NCI-H1105 treated with DMSO at 0.1 percent for 48 hours (cell line): ENCODE measurements around the gene JAKMIP1.
A peak's percentile ranks its signal among the peaks of the same experiment; 100 is the strongest.
"Not testable (repeated sequence)": the region's sequence is repeated elsewhere in the genome, so short reads cannot be mapped to it uniquely, and the experiment has no call there.

Experiments used
- DNase-seq: peaks from one replicate; lab custom pipeline; 2025; lab: John Stamatoyannopoulos, UW

JAKMIP1 gene

DNA sequence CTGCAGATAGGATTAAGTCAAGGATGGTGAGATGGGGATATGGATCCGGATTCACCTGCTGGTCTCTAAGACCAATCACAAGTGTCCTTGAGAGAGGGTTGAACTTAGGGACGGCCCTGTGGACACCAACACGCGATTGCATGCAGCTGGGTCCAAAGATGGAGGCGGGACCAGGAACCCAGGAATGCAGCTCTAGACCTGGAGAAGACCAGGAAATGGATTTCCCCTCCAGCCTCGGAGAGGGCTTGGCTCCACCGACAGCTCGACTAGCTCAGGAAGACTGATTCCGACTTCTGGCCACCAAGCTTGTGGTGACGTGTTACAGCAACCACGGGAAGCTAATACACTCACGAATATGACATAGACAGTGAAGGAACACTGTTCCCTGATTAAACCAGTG, 186.8 kb downstream of the JAKMIP1 start:
- no peak for DNase-seq

DNA sequence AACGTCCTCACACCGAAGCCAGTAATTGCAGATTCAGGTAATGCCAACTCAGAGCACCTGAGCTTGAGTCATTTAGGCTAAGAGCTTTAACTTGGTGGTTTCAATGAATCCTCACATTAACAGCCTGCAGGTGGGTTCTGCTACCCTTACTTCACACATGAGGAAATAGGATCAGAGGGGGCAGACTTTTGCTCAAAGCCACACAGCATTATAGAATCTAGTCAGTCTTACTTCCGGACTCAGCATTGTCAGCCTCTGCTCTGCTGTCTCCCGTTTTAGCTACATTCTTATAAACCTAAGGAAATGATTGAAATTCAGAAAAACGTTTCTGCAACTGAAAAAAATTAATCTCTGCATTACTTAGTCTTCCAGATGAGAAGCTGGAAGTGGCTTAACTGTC, 188.1 kb downstream of the JAKMIP1 start:
- DNase-seq = no peak

DNA sequence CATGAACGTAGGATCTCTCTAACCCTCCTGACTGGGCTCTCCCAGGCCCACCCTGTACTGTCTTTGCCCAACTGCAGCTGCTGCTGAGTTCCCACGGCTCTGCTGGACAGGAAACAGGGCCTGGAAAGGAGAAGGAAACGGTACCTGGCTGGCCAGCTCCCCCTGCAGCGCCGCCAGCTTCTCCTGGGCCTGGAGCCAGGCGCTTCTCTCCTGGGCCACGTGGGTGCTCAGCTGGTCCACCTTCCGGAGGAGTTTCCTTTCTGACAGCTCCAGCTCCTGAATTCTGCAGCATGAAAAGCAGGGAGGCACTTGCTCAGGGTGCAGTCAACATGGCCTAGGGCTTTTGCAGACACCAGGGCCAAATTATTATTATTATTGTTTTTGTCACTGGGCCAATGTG, 188.7 kb downstream of the JAKMIP1 start:
- DNase-seq = no peak

DNA sequence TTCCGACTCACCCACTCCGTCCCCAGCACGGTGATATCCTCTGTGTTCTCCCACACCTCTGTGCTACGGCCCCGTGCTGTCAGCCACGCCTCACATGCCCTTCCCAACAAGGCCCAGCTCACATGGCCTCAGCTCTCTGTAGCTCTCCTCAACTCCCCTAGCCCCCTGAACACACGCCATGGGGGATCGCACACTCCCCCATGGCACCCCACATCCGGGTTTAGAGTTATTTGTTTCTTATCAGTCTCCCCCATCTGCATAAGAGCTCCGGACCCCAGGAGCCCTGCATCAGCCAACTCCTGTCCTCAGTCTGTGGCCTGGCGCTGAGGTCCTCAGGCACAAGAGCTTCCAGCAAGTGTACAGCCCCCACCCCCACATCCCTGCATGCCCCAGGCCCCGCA, 189.1 kb downstream of the JAKMIP1 start:
- no peak for DNase-seq

DNA sequence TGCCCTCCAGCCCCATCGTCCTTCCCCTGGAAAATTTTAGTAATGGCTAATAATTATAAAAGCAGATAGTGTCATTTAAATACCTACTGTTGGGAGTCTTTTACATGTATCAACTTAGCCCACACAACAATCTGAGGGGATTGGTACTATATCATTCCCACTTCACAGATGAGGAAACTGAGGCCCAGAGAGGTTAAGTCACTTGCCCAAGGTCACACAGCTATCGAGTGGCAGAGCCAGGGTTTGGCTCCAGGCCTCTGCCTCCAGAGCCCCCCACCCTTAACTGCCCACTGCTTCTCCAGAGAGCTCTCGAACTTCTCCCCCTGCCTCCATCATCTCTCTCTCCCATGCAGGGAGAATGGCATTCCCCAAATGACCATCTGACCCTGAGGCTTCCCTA, 189.6 kb downstream of the JAKMIP1 start:
- DNase-seq = no peak

DNA sequence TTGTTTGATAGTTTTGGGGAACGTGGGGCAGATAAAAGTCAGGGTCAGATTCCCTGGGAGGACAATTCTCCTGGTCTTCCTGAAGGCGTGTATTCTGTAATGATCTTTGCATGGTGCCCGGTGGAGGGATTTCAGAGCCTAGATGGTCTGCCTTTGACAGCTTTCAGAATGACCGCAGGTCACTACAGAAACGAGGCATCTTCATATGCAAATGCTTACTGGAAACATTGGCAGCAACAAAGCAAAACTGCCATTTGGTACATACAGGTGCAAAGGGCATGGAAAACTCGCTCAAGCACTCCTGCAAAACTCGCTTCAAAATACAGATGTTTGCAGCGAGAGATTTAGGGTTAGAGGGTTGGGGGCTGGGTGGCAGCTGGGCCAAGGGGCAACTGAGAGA, 190.9 kb downstream of the JAKMIP1 start:
- DNase-seq = no peak

DNA sequence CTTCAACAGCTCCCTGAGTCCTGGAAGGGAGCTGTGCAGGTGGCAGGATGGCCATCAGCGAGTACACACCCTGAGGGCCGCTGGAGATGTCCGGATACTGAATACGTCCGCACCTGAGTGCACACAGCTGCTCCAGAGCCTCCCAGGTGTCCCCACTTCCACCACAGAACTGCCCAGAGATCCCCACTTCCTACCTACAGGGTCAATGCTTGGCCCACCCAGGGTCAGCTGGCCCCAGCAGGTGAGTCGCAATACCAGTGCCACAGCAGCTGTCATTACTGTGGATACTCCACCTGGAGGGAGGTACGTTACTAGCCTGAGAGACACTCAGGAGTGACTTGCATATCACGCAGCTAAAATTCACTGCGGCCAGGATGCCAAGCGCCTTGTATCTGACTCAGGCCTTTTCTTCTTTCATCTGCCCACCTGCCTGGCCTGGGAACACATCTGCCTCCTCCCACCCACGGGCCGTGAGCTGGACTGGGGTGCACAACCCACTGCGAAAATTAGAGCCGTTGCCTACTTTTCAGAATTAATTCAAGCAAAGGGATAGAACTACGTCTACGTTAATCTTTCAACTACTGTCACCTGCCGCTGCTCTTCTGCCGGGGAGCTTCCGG, 191.5 kb downstream of the JAKMIP1 start:
- DNase-seq = no peak

DNA sequence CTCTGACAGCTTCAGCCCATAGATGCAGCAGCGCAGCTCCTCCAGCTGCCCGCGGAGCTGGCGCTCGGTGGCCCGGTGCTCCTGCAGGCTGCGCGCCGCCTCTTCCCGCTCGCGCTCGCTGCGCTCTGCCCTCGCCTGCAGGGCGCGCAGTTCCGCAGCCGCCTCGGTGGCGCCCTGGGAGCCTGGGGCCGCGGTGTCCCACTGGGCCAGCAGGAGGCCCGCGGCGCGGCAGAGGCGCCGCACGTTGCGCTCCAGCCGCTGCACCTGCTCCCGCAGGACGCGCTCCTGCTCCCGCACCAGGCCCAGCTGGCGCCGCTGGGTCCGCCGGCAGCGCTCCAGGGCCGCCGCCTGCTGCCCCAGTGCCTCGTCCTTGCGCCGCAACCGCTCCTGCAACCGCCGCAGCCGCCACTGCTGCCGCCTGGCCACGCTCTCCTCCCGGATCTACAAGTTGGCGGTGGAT, 192.2 kb downstream of the JAKMIP1 start:
- DNase-seq = no peak

DNA sequence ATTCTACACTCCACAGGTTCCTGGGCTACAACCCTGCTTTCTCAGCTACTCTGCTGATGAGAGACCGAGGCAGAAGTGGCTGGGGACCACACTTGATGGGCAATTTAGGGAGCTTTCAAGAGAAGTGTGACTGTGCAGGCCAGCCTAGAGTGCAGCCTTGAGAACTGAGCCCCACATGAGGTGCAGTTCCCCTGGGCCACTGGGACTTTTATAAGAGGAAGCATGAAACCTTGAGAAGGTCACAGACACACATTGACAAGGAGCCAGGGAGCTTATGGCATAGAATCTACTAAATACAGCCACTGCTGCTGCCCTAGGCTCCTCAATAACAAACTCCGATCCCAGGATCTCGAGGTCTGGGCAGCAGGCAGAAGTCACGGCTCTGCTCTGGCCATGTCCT, 195.2 kb downstream of the JAKMIP1 start:
- DNase-seq = no peak

DNA sequence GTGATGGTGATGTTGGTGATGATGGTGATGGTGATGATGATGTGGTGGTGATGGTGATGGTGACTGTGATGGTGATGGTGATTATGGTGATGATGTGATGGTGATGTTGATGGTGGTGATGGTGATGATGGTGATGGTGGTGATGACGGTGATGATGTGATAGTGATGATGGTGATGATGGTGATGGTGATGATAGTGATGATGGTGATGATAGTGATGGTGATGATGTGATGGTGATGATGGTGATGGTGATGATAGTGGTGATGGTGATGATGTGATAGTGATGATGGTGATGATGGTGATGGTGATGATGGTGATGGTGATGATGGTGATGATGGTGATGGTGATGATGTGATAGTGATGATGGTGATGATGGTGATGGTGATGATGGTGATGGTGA, 196.9 kb downstream of the JAKMIP1 start:
- DNase-seq = not testable (repeated sequence)

DNA sequence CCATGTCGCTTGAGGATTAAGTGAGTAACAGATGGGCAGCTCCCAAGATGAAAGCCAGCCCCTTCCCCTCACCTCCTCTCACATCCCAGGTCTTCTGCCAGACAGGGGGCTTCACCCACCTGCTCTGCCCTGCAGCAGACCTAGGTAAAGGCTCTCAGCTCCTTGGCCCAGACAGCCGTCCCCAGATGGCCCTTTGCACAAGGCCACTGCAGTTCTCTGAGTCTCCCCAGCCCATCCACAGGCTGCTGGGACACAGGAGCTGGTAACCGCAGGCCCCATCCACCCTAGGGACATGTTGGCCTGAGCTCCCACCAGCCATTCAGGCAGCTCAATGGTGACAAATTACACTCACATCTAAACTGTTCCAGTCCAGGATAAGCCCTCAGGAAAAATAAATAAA, 197.4 kb downstream of the JAKMIP1 start:
- DNase-seq = no peak

DNA sequence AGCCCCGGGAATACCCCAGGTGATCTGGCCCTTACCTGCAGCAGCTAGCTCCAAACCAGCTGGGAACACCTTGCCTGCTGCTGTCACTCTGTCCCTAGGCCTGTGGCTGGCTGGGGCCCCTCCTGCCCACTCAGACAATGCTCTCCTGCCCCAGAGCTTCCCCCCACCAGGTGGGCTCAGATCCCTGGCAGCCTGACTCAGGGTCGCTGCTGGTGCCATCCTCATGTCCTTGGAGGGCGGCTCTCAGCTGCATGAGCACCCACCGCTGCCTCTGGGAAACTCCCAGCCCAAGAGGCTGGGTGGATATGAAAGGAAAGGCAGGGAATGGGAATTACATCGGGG, 197.9 kb downstream of the JAKMIP1 start:
- no peak for DNase-seq

DNA sequence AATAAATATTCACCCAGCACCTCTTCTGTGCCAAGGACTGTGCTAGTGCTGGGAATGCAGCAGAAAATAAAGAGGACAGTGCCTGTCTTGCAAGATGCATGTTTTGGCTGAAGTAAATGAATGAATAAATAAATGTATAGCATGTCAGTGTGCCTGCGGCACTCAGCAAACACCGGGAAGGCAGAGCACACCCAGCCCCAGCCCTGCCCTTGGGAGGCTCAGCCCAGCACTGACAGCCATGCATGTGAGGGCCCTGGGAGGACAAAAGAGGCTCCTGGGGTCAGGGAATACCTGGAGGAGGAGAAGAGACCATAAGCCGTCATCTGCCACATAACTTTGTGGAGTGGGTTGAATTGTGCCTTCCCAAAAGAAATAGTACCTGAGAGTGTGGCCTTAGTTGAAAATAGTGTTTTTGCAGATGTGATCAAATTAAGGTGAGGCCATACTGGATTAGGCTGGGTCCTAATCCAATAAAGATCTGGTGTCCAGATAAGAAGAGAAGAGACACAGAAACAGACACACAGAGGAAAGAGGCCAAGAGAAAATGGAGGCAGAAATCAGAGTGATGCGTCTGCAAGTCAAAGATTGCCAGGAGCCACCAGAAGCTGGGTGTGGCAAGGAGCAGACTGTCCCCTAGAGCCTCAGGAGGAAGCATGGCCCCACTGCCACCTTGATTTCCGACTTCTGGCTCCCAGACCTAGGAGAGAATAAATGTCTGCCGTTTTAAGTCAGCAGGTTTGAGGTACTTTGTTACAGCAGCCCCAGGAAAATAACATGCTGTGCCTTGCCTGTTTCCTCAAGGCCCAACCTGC, 198.5 kb downstream of the JAKMIP1 start:
- DNase-seq = no peak

DNA sequence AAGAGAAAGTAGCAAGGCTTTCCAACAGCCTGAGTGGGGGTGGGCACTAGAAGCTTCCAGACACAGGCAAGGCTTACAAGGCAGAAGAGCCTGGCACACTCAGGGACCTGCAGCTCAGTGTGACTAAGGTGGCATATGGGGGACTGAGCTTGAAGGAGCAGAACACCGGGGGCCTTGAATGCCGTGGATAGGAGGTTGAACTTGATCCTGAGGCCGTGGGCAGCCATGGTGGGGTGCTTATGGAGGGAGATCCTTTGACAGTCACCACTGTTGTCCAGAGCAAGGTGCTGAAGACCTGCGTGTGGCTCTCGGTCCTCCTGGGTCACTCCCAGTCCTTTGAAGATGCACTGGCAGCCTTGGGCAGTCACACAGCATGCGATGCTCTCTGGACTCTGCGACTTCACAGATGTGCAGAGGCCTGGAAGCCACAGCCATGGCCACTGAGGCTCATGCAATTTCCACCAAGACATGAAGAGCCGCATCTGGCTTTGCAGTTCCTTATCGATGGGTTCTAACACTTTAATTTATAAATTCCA, 200.5 kb downstream of the JAKMIP1 start:
- DNase-seq = no peak

DNA sequence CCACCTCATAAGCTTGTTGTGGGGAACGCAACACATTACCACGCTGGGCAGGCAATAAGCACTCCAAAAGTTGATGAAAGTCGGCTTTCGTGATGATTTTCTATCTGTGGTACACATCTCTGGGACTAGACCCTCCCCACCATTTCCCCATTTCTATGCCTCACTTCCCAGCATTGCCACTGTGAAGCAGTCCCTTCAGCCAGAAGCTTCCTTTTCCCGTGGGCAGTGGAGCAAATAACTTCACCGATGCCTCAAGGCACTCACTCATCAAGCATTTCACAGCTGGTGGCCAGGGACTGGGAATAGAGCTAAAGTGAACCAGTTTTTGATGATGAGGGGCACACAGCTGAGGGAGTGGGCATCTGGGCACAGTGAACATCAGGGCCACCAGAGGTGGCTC, 201.0 kb downstream of the JAKMIP1 start:
- DNase-seq = no peak

DNA sequence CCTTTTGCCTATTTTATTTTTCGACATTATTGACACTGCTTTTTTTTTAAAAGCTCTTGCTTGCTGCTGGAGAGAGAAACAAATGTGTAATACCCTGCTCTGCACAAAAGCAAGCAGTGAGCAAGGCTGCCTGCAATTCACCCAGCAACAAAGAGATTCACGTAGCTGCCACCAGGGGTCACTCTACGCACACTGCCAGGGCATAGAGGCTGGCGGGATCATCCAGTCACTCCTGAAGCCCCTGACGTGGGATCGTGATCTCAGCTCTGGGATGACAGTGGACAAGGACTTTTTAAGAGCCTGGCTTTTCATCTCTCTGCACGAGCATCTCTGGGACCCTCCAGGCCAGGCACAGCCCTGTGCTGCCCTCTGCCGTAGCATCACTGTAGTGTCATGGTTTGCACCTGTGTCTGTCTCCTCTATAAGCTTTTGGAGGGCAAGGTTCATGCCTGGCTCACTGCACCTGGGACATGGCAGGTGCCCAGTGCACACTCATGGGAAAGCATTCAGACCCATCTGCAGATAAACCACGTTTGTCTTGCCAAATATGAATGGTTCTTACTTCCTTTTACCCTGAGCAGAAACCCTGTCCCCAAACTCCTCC, 201.9 kb downstream of the JAKMIP1 start:
- peak; percentile 58 for DNase-seq

DNA sequence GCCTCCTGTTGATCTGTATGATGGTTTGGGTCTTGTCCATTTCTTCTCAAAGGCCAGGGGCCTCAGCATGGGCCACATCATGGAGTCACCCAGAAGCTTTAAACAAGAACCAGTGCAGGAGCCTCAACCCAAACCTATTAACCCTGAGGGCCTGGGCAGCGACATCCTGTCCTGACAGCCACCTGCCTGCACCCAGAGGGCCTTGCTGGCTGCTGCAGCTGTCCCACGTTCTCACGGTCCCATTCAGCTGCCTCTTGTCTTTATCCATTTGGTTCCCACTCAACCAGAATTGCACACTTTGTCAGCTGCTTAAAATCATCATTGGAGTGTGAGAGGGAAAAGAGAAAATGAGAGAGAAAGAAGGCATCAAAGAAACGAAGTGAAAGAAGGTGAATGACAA, 203.7 kb downstream of the JAKMIP1 start:
- DNase-seq = no peak

DNA sequence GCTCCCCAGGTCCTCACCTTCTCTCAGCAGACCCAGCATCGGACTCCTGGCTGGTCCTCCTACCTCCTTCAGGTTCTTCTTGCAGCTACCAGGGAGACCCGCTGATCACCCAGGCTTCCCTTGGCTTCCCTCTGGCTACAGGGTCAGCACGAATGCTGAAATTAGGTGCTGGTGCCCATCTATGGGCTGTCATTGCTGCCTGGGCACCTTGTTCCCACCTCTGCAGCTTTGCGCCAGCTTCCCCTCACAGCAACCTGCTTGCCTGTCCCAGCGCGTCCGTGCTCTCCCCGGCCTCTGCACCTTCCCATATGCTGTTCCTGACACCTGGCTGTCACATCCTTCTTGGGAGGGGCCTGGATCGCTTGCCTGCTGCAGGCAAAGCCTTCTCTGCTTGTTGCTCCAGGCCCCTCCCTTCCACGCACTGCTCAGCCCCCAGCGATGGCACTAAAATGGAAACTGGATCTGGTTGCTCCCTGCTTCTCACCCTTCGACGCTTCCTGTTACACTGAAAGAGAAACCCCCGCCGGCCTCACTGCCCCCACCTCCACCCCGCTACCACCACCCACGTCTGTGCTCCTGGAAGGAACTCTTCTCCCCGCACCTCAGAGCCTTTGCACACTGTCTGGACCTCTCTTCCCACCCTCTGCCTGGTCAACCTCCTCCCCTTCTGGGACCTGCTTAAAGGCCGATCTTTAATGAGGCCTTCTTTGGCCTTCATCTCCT, 204.3 kb downstream of the JAKMIP1 start:
- no peak for DNase-seq

DNA sequence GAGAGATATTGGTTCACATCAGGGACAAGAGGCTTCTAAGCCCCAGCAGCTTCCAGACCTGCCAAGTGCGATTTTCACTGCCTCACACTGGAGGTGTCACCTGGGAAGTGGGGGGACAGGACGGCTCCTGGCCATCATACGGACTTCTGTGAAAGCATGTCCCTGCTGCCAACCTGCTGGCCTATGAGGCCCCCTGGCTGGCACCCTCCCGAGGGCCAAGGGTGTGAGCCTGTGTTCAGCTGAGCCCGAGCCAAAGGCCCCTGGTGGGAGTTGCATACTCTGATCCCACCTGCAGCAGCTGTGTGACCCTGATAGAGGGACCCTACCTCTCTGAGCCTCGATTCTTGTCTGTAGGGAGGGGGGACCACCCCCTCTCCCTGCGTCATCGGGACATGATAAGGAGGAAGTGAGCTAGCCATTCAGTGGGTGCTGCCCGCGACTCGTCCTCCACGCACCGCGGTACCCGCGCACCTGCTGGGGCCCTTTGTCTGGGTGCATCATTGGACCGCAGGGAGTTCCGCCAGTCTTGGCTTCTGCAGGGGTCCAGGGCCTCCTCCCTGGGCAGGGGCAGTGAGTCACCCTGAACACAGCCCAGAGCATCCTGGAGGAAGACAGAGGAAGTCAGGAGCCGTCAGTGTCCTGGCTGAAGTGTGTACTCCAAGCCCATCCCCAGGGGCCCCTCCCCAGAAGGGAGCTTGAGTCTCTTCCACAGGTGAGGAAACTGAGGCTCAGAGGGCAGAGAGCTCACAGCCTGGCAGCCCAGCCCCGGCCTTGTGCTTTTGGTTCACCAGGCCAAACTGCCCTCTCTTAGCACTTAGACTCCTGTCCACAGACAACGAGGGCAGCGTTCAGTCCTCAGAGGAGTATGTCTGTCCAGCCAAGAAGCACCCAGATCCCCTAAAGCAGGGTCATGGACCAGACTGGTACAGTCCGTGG, 206.2 kb downstream of the JAKMIP1 start:
- no peak for DNase-seq

DNA sequence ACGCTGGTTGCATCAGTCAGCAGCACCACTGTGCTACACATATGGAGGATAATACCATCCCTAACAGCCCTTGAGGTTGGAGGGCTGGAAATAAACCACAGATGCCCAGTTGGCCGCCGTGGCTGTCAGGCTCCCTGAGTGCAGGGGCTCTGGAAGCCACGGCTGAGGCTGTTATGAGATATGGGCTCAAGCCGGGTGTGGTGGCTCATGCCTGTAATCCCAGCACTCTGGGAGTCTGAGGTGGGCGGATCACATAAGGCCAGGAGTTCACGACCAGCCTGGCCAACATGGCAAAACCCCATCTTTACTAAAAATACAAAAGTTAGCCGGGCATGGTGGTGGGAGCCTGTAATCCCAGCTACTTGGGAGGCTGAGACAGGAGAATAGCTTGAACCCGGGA, 207.0 kb downstream of the JAKMIP1 start:
- DNase-seq = not testable (repeated sequence)

DNA sequence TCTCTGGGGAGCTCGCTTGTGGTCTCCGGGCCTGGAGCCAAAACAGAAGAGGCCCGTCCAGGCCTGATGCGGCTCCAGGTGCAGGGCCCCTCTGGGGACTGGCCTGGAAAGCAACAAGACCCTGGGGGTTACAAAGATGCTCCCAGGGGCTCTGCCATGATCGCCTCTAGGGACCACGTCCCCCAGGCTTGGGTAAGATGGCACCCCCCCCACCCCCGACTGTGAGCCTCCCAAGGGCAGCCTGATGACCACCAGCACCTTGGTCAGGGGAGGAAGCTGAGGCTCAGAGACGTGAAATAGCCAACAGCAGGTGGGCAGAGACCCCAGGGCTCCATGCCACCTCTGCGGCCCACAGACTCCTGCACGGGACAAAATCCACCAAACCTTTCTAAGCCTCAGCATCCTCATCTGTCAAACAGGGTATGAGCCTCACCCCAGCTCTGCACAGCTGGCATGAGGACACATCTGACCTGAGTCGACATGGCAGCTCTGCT, 207.5 kb downstream of the JAKMIP1 start:
- DNase-seq = peak; percentile 28
